GM12864 (cell line): ENCODE results near the gene SLC2A4.
A peak's percentile ranks its signal among the peaks of the same experiment; 100 is the strongest.

Experiments used
- DNase-seq: peaks from one replicate; pipeline ENCODE4 v3.0.0-alpha.2; 2011; ENCODE audit warnings: low read depth
- H3K4me3 ChIP-seq: 2 replicates; pipeline ENCODE4 v1.5.1; 2011; ENCODE audit warnings: mild to moderate bottlenecking, low read depth, low read length, control low read depth
- CTCF ChIP-seq: IDR thresholded peaks from 2 replicates; pipeline ENCODE4 v1.5.1; 2011; ENCODE audit warnings: low read depth, mild to moderate bottlenecking, moderate library complexity, low read length, control low read depth, inconsistent platforms; ENCODE audit errors: missing control alignments

Gene SLC2A4

DNA sequence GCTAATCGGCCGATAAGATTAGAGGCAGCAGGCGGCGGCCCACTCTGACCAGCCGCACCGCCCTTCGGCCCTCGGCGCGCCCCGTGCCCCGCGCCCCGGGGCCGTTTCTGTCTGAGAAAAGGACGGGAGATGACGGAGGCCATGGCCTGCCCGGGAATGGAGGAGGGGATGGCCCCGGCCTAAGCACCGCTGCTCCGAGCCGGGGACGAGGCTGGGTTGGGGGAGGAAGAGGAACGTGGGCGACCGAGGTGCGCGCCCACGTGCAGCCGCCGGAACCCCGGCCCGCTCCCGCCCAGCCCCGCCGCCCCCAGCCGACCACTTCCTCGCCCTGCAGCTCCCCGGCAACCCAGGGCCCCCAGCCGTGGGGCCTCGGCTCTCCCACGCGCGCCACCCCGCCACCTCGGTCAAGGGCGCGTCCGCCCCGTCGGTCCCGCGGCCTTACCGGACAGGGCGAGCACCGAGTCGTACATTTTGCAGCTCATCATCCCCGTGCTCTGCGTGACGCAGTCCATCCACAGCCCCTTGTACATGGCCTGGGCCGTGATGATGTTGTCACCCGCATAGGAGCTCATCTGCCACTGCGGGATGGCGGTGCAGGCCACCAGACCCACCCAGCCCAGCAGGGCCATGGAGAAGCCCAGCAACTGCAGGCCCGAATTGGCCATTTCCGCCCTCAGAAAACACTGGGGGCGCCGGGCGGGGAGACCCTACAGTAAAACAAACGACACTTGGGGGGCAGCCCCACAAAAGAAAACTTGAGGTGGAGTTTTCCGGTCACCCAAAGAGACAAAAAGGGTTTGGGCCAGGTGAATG, 19.9 kb upstream of the SLC2A4 start:
- TF ChIP-seq CTCF = no peak
- DNase-seq = no peak
- H3K4me3 ChIP-seq = peak overlapping the region; percentile 34

GRCh38 chr17:7262192-7262934, 19.2 kb upstream of the SLC2A4 start, which contains the start of gene CLDN7:
Gene CLDN7 (minus strand): TSS chr17:7262478. CDS start chr17:7262043, 435 bp downstream.
- peak within 1 kb of the TSS; percentile 34 for H3K4me3 ChIP-seq
- DNase-seq = no peak
- TF ChIP-seq CTCF = no peak

DNA sequence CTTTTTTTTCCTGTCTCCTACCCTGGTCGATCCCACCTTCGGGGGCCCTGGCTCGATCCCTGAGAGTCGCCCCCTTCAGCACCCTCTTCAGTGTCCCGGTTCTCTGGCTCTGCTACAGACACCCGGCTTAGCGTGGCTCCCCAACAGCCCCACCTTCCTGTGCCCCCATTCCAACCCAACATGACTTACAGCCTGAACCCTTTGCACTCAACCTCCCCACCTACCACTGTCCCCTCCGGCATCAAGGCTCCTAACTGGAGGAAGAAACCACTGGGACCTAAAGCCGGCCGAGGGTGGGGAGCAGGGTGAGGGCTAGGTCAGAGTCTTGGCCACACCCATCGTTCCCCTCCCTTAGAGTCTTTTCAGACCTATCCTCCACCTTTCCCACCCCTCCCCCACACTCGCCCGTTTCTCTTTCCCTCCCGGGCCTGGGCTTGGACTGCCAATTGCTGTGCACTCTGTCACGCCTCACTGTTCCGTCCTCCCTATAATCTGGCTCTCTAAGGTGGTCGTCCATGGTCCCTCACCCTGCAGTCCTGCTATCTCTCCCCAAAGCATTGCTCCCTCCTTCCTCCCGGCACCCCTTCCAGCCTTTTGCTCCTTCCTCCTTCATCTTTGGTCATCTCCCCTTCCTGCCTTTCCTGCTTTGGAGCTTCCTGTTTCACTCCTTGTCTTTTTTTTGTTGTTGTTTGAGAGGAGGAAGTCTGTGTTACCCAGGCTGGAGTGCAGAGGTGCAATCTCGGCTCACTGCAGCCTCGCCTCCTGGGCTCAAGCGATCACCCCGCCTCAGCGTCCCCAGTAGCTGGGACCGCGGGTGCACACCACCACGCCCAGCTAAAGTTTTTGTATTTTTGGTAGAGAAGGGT, 18.4 kb upstream of the SLC2A4 start:
- no peak overlapping the region for H3K4me3 ChIP-seq
- no peak for TF ChIP-seq CTCF

DNA sequence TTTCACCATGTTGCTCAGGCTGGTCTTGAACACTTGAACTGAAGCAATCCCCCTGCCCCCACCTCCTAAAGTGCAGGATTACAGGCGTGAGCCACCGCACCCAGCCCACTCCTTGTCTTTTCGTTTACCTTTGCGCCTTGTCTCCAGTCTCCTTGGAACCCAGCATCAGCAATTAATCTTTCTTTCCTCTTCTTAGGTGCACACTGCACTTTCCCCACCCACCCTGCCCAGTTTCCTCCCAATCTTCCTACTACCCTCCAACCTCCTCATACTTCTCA, 17.8 kb upstream of the SLC2A4 start:
- no peak for DNase-seq
- TF ChIP-seq CTCF = no peak
- H3K4me3 ChIP-seq = no peak overlapping the region

More for the DNA sequence above, 18.4 kb upstream of the SLC2A4 start:
- DNase-seq = no peak

GRCh38 chr17:7266784-7267183, 14.7 kb upstream of the SLC2A4 start:
- DNase-seq = no peak
- H3K4me3 ChIP-seq = no peak overlapping the region
- no peak for TF ChIP-seq CTCF

GRCh38 chr17:7279448-7279847, 2.1 kb upstream of the SLC2A4 start:
- H3K4me3 ChIP-seq = no peak overlapping the region
- DNase-seq = no peak
- no peak for TF ChIP-seq CTCF
